CD14-positive monocyte (primary cell): Measurements from ENCODE around the gene NDUFAF8. TPM values are rescaled to one million over a fixed set of nuclear protein-coding genes. Genes with fewer than 3 reads are reported as not detected.

Source experiments
- DNase-seq, 3 donors: peaks; one replicate each; pipeline ENCODE4 v3.0.0-alpha.2; 2011 to 2022
- H2AFZ ChIP-seq: 2 replicates; pipeline ENCODE4 v1.6.0; 2012; ENCODE audit warnings: mild to moderate bottlenecking, low read depth, low read length, inconsistent platforms; ENCODE audit not compliant: insufficient read depth, poor library complexity, severe bottlenecking
- H3K27ac ChIP-seq, 2 donors: 1 replicate in 1 of 2; 2 replicates in 1 of 2; pipeline ENCODE4 v1.5.1; 2012 to 2013; ENCODE audit warnings: low read length in 2 of 2, control low read depth in 1 of 2, inconsistent platforms in 1 of 2, low read depth in 1 of 2, mild to moderate bottlenecking in 1 of 2
- H3K27me3 ChIP-seq, 2 donors: one replicate each; pipeline versions ENCODE4 v1.6.0 to v1.6.1; 2011 to 2013; ENCODE audit warnings: low read length in 2 of 2; ENCODE audit not compliant: control insufficient read depth in 2 of 2, insufficient read depth in 2 of 2
- H3K36me3 ChIP-seq, 2 donors: replicated peaks in 1 of 2; 1 replicate in 1 of 2; 2 replicates in 1 of 2; pipeline versions ENCODE4 v1.5.1 to v1.6.1; 2012 to 2013; ENCODE audit warnings: low read length in 2 of 2, control low read depth in 1 of 2, inconsistent platforms in 1 of 2, mild to moderate bottlenecking in 1 of 2; ENCODE audit not compliant: insufficient read depth in 2 of 2, control insufficient read depth in 1 of 2
- H3K4me1 ChIP-seq, 2 donors: 1 replicate in 1 of 2; 2 replicates in 1 of 2; pipeline versions ENCODE4 v1.5.1 to v1.6.1; 2012 to 2013; ENCODE audit warnings: low read length in 2 of 2, control low read depth in 1 of 2, inconsistent platforms in 1 of 2, mild to moderate bottlenecking in 1 of 2, moderate library complexity in 1 of 2; ENCODE audit not compliant: insufficient read depth in 2 of 2, control insufficient read depth in 1 of 2
- H3K4me2 ChIP-seq: replicated peaks from 2 replicates; pipeline ENCODE3; 2012; ENCODE audit warnings: low read length, moderate library complexity, mild to moderate bottlenecking; ENCODE audit not compliant: poor library complexity, severe bottlenecking; ENCODE audit errors: extremely low read depth
- H3K4me3 ChIP-seq, 3 experiments: fragments of 200-600 bp in 1 of 3; sonication (generic) in 1 of 3; replicated peaks in 1 of 3; 1 replicate in 2 of 3; 2 replicates in 1 of 3; pipeline ENCODE4 v1.5.1; 2011 to 2013; ENCODE audit warnings: low read length in 3 of 3, mild to moderate bottlenecking in 3 of 3, control low read depth in 2 of 3, low read depth in 2 of 3, inconsistent platforms in 1 of 3, moderate library complexity in 1 of 3
- H3K79me2 ChIP-seq: 2 replicates; pipeline ENCODE4 v1.6.0; 2012; ENCODE audit warnings: mild to moderate bottlenecking, control low read depth, inconsistent platforms, low read length, moderate library complexity; ENCODE audit not compliant: insufficient read depth
- H3K9ac ChIP-seq: 2 replicates; pipeline ENCODE4 v1.6.0; 2017; ENCODE audit warnings: low read length, mild to moderate bottlenecking; ENCODE audit not compliant: insufficient read depth, poor library complexity, severe bottlenecking
- H3K9me3 ChIP-seq, 2 donors: replicated peaks in 1 of 2; 1 replicate in 1 of 2; 2 replicates in 1 of 2; pipeline versions ENCODE4 v1.5.1 to v1.6.1; 2012 to 2013; ENCODE audit warnings: low read length in 2 of 2, control low read depth in 1 of 2; ENCODE audit not compliant: control insufficient read depth in 1 of 2, insufficient read depth in 1 of 2
- H4K20me1 ChIP-seq: 2 replicates; pipeline ENCODE4 v1.6.0; 2012; ENCODE audit warnings: mild to moderate bottlenecking, low read length, control low read depth, moderate library complexity; ENCODE audit not compliant: insufficient read depth
- H3K27ac Mint-ChIP-seq, 7 donors: one replicate each; pipeline ENCODE4 v1.8.0; 2020; ENCODE audit warnings: mild to moderate bottlenecking in 7 of 7, mixed read lengths in 7 of 7, moderate library complexity in 6 of 7, inconsistent platforms in 2 of 7
- H3K27me3 Mint-ChIP-seq, 3 donors: one replicate each; pipeline ENCODE4 v1.8.0; 2021 to 2022; ENCODE audit warnings: low read depth in 3 of 3, mild to moderate bottlenecking in 3 of 3, mixed read lengths in 3 of 3, moderate library complexity in 3 of 3, inconsistent platforms in 1 of 3
- H3K36me3 Mint-ChIP-seq, 2 donors: one replicate each; pipeline ENCODE4 v1.8.0; 2020; ENCODE audit warnings: mixed read lengths in 2 of 2, inconsistent platforms in 1 of 2, mild to moderate bottlenecking in 1 of 2
- H3K4me1 Mint-ChIP-seq: one replicate; pipeline ENCODE4 v1.8.0; 2020; ENCODE audit warnings: mild to moderate bottlenecking, mixed read lengths
- H3K4me3 Mint-ChIP-seq, 2 donors: one replicate each; pipeline ENCODE4 v1.8.0; 2020; ENCODE audit warnings: mild to moderate bottlenecking in 2 of 2, mixed read lengths in 2 of 2, moderate library complexity in 1 of 2
- H3K9me3 Mint-ChIP-seq, 7 donors: one replicate each; pipeline ENCODE4 v1.8.0; 2020 to 2022; ENCODE audit warnings: mixed read lengths in 7 of 7, mild to moderate bottlenecking in 6 of 7, moderate library complexity in 6 of 7, inconsistent platforms in 2 of 7
- CTCF ChIP-seq: fragments of 200-600 bp; IDR thresholded peaks from one replicate; pipeline ENCODE4 v1.8.0; 2022; ENCODE audit warnings: antibody characterized with exemption, mild to moderate bottlenecking
- WGBS: methylation state at CpG from one replicate; pipeline ENCODE4 v1.1.5; 2013; ENCODE audit warnings: missing lambda C conversion rate; ENCODE audit not compliant: insufficient coverage; 5-methylcytosine and 5-hydroxymethylcytosine counted together
- intact Hi-C, 2 donors: fragments of 100-400 bp; cut with micrococcal nuclease; formaldehyde crosslinking; loops; one replicate each; pipeline versions ENCODE4 v1.15.0 to v1.15.1; 2023
- polyA plus RNA-seq, 3 donors: library from polyadenylated mRNA; depleted of rRNA in 1 of 3; unstranded in 2 of 3; stranded (reverse) in 1 of 3; fragments of 300-500 nt in 2 of 3; fragments of >200 nt in 1 of 3; fragmentation: Illumina TruSeq in 2 of 3; gene quantifications; 1 replicate in 2 of 3; 2 replicates in 1 of 3; pipeline ENCODE4 v1.2.3, GENCODE V29; 2012 to 2021

NDUFAF8 gene
- polyA plus RNA-seq, 3 donors = 27.0 to 61.3 (median 41.0) TPM

DNA sequence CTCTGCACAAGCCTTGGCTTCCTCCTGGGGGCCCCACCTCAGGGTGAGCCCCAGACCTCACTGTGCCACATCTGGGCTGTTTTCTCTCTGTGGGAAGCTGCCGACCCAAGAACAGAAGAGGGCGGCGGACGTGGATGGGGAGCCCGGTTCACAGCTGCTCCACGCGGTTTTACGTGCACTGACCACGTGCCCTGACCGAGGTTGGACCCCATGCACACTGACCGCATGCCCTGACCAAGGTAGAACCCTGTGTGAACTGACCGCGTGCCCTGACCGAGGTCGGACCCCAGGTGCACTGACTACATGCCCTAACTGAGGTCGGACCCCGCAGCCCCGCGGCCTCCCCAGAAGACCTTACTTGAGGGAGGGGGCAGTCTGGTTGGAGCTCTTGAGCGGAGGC is 36.0 kb upstream of the NDUFAF8 start:
- H2AFZ ChIP-seq = no peak overlapping the region
- H3K9me3 ChIP-seq = no peaks in the 10 kb centered on the region
- Mint-ChIP-seq H3K36me3 (peaks cover 19 to 31% of the 10 kb centered on the region in 2 donors), H3K4me3 (no peak overlapping the region), H3K27ac (no peak overlapping the region), H3K9me3 (peaks cover 0 to 2% (median 0%) of the 10 kb centered on the region in 7 donors), H3K27me3 (no peaks in the 10 kb centered on the region), H3K4me1 (peaks cover 2% of the 10 kb centered on the region)
- H3K4me1 ChIP-seq = peaks cover 2 to 4% of the 10 kb centered on the region in 2 donors
- WGBS = 96% methylated on average over 20 of the region's 20 CpGs
- H3K79me2 ChIP-seq = no peaks in the 10 kb centered on the region
- intact Hi-C loops = no loop called here
- H3K4me2 ChIP-seq = no peak overlapping the region
- no peak for DNase-seq
- no peak overlapping the region for H3K4me3 ChIP-seq
- H3K27me3 ChIP-seq = no peaks in the 10 kb centered on the region
- peaks cover 4 to 14% of the 10 kb centered on the region in 2 donors for H3K36me3 ChIP-seq
- H3K27ac ChIP-seq = no peak overlapping the region
- no peaks in the 10 kb centered on the region for H4K20me1 ChIP-seq
- TF ChIP-seq CTCF = no peak
- H3K9ac ChIP-seq = no peak overlapping the region

DNA sequence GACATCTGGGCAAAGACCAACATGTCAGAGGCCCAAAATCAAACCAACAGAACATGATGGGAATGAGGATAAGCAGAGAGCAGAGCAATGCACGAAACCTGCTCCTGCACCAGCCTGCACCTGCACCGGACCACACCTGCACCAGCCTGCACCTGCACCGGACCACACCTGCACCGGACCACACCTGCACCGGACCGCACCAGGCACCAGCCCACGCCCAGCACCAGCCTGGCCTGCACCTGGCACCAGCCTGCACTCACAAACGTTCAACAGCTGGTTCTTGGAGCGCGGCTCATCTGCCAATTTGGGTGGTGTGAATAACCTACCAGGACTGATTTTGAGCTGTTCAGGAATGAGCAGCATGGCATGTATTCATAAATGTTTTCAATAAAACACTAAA is 34.5 kb upstream of the NDUFAF8 start:
- Histone ChIP-seq H4K20me1 (no peaks in the 10 kb centered on the region), H3K4me1 (peaks cover 2 to 4% of the 10 kb centered on the region in 2 donors), H3K36me3 (peaks cover under 1 to 4% of the 10 kb centered on the region in 2 donors), H2AFZ (no peak overlapping the region), H3K4me2 (no peak overlapping the region), H3K4me3 (no peak overlapping the region), H3K27me3 (no peaks in the 10 kb centered on the region), H3K27ac (no peak overlapping the region), H3K9me3 (no peaks in the 10 kb centered on the region), H3K9ac (no peak overlapping the region), H3K79me2 (no peaks in the 10 kb centered on the region)
- no peak overlapping the region for H3K4me3 Mint-ChIP-seq
- H3K27me3 Mint-ChIP-seq = no peaks in the 10 kb centered on the region
- intact Hi-C loops = no loop called here
- 92% methylated on average over 6 of the region's 10 CpGs for WGBS
- H3K27ac Mint-ChIP-seq = no peak overlapping the region
- peaks cover 0 to 2% (median 0%) of the 10 kb centered on the region in 7 donors for H3K9me3 Mint-ChIP-seq
- no peak for TF ChIP-seq CTCF
- peaks cover 2% of the 10 kb centered on the region for H3K4me1 Mint-ChIP-seq
- peaks cover 22 to 26% of the 10 kb centered on the region in 2 donors for H3K36me3 Mint-ChIP-seq
- no peak for DNase-seq
